HG03060 (cell line): Measurements from ENCODE around the gene MTNR1A.

Source experiments
- ATAC-seq: cut with Tn5 transposase; IDR thresholded peaks from one replicate; pipeline ENCODE4 v1.9.1; 2021; ENCODE audit warnings: low read depth, moderate number of reproducible peaks; ENCODE audit not compliant: unreplicated experiment

The MTNR1A gene

GRCh38 chr4:186554914-186555827, at the start of gene MTNR1A:
Gene MTNR1A, minus strand, starts transcription at chr4:186555567. Its CDS starts 202 bp downstream, at chr4:186555365.
- ATAC-seq, result no peak

GRCh38 chr4:186604124-186604807, 48.9 kb upstream of the MTNR1A start:
- ATAC-seq, result no peak

DNA sequence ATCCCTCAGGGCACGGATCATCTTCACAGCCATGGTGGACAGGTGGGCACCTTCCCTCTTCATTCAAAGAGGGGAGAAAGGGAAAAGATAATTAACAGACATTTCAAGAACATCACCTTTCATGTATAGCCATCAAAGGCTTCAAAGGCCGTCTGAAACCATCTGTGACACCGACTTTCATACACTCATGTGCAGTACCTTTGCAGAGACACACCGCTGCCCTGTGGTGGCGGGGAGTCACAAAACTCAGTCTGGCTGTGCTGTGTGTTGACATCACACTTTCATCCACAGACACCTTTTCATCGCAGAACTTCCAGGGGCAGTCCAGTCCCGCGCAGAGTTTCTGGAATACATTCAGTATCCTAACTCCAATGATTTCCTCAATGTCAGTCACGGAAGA, 47.6 kb upstream of the MTNR1A start:
- ATAC-seq, result no peak

DNA sequence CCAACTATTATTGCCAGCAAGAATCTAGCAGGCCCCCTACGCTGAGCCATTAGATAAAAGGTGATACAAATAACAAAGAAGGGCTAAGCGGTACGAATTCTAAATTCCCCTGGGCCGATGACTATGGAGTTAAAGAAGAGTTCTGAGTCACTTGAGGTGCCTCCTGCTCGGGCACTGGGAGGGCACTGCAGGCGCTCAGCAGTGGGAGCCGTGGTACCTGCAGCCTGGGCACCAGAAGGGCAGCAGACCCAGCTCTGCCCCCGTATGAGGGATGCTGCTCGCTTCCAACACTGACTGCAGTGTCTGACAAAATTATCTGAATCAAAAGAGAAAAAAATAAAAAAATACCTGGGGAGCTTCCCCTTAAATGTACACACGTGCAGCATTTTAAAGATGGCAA, 44.1 kb upstream of the MTNR1A start:
- no peak for ATAC-seq

GRCh38 chr4:186598686-186599085, 43.3 kb upstream of the MTNR1A start:
- no peak for ATAC-seq

GRCh38 chr4:186596850-186597390, 41.6 kb upstream of the MTNR1A start:
- no peak for ATAC-seq

DNA sequence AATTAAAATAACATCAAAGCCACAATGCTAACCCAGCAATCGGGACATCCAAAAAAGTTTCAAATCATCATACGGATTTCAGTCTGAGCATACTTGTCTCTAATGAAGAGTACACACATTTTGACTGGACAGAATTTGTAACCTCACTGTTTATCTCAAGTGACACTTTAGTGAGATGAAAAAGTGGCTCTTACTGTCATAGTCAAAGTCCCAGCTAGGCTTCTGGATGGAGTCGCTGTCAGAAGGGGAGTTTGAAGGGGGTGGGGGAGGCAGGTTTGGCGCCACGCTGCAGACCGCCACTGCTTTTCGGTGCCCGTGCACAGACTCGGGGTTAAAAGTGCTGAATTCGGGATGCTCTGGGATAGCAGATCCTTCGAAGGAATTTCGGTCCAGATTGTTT, 41.0 kb upstream of the MTNR1A start:
- ATAC-seq, result no peak

DNA sequence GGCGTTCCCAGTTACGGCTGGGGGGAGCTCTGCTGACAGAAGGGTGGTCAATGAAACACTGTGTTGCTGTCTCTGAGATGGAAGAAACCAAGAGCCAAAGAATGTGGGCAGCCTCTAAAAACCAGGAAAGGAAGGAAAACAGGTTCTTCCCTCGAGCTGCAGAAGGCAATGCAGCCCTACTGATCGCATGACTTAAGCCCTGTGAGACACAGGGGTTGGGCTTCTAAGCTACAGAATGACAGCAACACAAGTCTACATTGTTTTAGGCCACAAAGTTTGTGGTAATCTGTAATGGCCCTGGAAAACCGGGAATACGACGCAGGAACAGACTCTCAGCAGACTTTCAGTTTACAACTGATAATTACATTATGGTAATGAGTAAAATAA, 38.2 kb upstream of the MTNR1A start:
- no peak for ATAC-seq

GRCh38 chr4:186592966-186593586, 37.7 kb upstream of the MTNR1A start:
- no peak for ATAC-seq

DNA sequence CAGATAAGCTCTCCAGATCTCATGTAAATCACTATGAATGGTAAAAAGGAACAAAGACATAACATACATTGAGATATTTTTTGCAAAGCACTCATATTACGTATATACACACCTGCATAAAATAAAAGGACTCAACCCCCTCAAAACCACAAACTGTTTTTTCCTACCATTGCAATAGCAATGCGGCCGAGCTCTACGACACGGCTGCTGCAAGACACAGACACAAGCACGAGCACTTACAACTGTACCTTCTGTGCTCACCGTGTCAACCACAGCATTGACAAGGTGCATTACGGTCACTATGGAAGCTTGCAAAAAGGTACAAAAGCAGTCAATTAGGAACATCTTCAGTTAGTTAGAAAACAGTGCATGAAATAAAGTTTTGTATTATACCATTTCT, 37.1 kb upstream of the MTNR1A start:
- ATAC-seq, result no peak

- ATAC-seq, result no peak
Observed at GRCh38 chr4:186591651-186592050, 36.3 kb upstream of the MTNR1A start.

- ATAC-seq, result no peak
Observed at GRCh38 chr4:186588503-186588902, 33.1 kb upstream of the MTNR1A start.

- ATAC-seq, result no peak
Observed at GRCh38 chr4:186587416-186588018, 32.1 kb upstream of the MTNR1A start.

- ATAC-seq, result no peak
Observed at GRCh38 chr4:186586205-186586604, 30.8 kb upstream of the MTNR1A start.

- ATAC-seq, result no peak
Observed at GRCh38 chr4:186584912-186585311, 29.5 kb upstream of the MTNR1A start.

DNA sequence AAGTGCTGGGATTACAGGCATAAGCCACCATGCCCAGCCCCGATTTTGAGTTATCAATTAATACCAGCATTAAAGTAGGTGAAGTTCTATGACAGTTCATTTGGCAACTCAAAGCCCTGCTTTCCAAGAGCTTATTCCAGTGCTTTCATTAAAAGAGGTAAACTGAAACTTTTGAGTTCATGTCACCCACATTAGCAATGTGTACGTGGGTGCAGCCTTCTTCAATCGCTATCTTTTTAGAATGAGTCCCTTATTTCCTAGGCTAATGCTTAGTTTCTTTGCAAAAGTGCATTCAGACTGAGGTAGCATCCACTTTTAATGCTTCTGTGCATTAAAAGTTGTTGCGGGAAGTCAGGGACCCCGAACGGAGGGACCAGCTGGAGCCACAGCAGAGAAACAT, 26.1 kb upstream of the MTNR1A start:
- no peak for ATAC-seq

DNA sequence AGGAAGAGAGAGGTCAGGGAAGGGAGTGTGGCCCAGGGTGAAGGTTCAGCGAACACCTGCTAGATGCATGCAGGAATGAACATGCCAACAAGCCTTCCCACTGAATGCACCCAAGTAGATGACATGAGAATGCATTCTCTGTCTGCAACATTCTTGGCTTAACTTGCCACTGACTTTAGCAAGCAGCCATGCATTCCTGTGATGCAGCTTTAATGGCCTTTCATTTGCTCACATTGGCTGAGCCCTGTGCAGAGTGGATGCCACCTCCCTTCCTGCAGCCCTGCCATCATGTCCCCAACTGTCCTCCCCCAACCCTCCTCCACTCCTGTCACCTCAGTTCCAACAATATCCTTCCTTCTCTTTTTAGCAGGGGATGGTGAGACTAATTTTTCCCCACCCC, 25.3 kb upstream of the MTNR1A start:
- ATAC-seq, result no peak

- no peak for ATAC-seq
Observed at GRCh38 chr4:186570193-186570996, 15.0 kb upstream of the MTNR1A start.

DNA sequence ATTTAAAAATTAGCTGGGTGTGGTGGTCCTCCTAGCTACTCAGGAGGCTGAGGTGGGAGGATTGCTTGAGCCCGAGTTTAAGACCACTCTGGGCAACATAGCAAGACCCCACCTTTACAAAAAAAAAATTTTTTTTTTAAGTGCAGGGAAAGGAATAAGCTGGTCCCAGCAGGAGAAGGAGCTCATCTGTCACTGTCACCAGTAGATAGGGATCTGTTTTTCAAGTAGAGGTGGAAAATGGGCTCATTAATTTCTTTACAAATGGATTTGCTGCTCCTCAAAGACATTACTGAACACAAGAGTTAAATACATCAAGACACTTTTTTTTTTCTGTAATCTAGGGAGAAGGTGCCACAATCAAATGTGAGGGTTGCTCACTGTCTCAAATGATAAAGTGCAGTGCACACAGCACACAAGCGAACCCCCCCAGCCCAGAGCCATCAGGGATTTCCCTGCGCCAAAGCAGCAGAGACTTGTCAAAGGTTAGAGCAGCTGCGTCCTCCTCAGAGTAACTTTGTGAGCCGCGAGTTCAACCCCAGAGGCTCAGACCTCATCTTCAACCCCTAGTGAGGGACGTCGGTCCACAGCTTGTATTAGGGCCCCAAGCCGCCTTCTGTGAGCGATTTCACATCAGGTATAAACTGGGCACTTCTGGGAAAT, 14.3 kb upstream of the MTNR1A start:
- no peak for ATAC-seq
